ENCODE measurements around the gene BCL2L14.

Gene BCL2L14, protein sequence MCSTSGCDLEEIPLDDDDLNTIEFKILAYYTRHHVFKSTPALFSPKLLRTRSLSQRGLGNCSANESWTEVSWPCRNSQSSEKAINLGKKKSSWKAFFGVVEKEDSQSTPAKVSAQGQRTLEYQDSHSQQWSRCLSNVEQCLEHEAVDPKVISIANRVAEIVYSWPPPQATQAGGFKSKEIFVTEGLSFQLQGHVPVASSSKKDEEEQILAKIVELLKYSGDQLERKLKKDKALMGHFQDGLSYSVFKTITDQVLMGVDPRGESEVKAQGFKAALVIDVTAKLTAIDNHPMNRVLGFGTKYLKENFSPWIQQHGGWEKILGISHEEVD

DNA sequence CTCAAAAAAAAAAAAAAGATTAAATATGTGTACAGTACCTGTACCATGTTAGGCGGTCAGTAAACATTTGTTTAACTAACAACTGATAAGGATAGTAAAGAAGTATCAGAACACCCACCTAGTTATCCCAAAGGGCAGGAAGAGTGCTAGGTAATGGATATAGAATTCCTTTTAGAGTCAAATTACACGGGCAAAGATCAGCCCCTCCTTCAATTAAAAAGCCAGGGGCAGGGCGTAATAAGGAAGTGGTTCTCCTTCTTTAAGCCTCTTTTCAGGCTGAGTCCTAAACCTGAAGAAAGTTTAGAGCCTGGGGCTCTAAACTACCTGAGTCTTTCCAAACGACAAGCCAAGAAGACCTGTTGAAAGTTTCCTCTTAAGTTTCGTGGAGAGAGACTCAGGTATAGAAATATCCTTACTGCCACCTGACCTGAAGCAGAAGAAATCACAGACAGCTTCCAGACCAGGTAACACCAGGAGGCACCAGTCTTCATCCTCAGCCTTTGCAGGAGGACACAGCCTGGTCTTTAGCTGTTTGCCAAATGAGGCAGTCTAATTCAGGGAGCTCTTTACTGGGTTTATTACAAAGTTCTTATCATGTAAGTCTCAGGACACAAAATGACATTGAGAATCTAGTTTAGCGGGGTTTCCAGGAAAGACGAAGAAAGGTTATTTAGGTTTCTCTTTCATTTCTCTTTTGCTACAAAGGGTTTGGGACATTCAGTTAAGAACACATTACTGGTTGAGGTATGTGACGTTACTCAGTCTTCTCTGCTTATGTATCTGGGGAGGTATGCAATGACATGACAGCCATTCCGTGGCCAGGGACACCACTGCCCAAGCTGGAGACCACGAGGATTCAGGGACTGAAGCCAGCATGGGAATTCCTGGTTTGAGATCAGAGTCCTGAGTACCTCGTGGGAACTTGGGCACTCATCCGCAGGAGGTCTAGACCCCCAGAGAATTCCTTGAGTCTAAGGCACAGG lies at the start of gene BCL2L14:
Gene BCL2L14, plus strand, starts transcription at position 266 of the 983 bp plus-strand sequence. CDS start 8,367 bp downstream, outside the sequence.
- peak within 1 kb of the TSS; percentile 40 for H3K4me3 ChIP-seq (ENCODE audit: low read depth, low read length)
- TF ChIP-seq, protein P1, sequence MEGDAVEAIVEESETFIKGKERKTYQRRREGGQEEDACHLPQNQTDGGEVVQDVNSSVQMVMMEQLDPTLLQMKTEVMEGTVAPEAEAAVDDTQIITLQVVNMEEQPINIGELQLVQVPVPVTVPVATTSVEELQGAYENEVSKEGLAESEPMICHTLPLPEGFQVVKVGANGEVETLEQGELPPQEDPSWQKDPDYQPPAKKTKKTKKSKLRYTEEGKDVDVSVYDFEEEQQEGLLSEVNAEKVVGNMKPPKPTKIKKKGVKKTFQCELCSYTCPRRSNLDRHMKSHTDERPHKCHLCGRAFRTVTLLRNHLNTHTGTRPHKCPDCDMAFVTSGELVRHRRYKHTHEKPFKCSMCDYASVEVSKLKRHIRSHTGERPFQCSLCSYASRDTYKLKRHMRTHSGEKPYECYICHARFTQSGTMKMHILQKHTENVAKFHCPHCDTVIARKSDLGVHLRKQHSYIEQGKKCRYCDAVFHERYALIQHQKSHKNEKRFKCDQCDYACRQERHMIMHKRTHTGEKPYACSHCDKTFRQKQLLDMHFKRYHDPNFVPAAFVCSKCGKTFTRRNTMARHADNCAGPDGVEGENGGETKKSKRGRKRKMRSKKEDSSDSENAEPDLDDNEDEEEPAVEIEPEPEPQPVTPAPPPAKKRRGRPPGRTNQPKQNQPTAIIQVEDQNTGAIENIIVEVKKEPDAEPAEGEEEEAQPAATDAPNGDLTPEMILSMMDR (IDR thresholded peaks at IDR 0.05; ENCODE audit: insufficient read depth, low read depth, low read length, missing control alignments), result no peak
- peak; percentile 67 for DNase-seq (ENCODE audit: low read depth)

DNA sequence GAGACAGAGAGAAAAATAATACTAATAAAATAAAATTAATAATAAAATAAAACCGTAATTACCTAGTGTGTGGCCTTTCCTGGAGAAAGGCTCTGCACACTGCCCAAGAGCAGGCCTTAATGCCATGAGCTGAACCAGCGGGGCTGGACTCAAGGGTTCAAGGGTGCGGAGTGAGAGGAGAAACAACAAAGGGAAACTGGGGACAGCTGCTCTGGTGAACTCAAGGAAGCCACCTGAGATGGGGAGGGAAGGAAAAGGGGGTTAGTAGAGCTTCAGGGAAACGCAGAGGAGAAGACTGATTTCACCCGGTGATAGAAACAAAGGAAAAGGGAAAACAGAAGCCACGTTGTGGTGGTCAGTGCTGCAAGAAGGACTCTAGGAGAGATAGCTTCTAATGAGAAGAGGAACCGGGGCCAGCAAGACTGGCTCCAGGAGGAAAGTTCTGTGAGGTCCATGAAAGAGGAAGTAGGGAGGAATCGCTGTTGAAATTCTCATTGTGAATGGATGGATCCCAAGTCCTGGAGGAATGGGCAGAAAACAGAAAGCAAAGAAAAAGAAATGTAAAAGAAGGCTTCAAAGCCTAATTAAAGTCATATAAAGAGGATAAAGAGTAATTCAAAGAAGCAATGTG lies 48.3 kb upstream of the BCL2L14 start:
- no peak overlapping the region for H3K4me3 ChIP-seq (ENCODE audit: low read depth, low read length)
- DNase-seq (ENCODE audit: low read depth), result no peak
- TF ChIP-seq, protein P1 (IDR thresholded peaks at IDR 0.05; ENCODE audit: insufficient read depth, low read depth, low read length, missing control alignments), result no peak

DNA sequence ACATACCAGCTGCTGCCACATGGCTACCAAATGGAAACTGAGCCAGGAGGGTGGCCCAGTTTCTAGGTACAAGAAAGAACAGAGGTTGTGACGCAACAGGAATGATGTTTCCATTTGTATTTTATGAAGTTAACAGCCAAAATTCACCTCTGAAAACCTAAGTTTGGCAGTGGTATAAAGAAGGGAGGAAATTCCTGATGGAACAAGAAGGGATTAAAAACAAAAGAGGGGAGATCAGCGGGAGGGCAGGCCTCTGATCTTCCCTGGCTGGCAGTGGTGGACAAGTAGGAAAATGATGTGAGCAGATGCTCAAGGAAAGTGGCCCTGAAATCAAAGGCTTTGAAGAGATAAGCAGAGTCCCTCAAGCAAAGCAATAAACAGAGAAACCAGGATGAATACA lies 47.3 kb upstream of the BCL2L14 start:
- TF ChIP-seq, protein P1 (IDR thresholded peaks at IDR 0.05; ENCODE audit: insufficient read depth, low read depth, low read length, missing control alignments), result no peak
- DNase-seq (ENCODE audit: low read depth), result no peak
- peak overlapping the region; percentile 50 for H3K4me3 ChIP-seq (ENCODE audit: low read depth, low read length)

DNA sequence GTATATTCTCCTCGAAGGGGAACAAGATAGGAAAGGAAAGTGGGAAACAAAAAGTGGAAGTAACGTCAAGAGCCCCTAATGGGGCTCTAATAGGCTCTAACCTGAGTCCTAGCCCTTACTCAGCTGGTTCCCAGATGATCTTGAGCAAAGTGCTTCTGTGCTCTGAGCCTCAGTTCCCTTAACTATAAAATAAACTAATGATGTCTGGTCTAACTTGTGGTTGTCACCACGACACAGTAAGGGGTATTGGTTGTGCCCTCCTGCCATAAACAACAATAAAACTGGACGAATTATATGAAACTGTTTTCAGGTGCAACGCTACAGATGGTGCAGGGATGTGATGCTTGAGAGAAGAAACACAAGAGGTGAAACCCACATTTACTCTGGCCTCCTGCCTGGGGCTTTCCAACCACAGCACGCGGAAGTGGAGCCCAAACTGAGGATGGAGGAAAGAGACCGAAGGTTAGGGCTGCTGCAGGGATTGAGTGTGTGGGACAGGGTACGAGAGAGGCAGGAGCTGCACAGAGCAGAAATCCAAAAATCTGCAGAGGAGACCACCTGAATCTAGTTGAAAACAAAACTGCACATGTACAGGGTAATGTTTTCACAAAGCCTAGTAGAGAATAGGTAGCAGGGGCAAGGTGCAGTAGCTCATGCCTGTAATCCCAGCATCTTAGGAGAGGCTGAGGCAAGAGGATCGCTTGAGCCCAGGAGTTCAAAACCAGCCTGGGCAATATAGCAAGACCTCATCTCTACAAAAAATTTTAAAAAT lies 45.6 kb upstream of the BCL2L14 start:
- H3K4me3 ChIP-seq (ENCODE audit: low read depth, low read length), result peak overlapping the region; percentile 50
- DNase-seq (ENCODE audit: low read depth), result peak; percentile 94
- TF ChIP-seq, protein P1 (IDR thresholded peaks at IDR 0.05; ENCODE audit: insufficient read depth, low read depth, low read length, missing control alignments), result no peak

DNA sequence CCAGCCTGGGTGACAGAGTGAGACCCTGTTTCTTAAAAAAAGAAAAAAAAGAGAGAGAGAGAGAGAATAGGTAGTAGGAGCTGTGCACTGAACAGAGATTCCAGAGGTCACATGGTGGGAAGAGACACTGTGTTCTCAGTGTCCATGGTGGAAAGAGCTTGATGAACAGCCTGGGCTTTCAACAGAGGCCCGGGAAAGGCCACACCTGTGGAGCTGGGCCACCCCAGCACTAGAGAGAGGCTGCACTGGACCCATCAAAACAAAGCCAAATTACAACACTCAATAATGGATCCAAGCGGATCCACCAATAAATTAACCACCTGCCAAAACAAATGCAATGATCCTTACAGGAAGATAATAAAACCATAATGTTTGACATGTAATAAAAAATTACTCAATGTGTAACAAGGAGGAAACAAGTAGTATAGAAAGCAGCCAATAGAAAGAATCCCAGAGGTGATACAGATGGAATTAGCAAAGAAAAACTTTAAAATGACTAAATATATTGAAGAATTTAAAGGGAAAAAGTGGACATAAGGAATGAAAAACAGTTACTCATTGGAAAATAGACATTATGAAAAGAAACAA lies 44.8 kb upstream of the BCL2L14 start:
- H3K4me3 ChIP-seq (ENCODE audit: low read depth, low read length), result no peak overlapping the region
- no peak for DNase-seq (ENCODE audit: low read depth)
- TF ChIP-seq, protein P1 (IDR thresholded peaks at IDR 0.05; ENCODE audit: insufficient read depth, low read depth, low read length, missing control alignments), result no peak
